Dedifferentiated amniotic fluid mesenchymal stem cell (primary cell): ENCODE measurements around the gene CCDC107.

ENCODE experiments used
- DNase-seq: peaks from one replicate; pipeline ENCODE4 v3.0.0-alpha.2; 2016; ENCODE audit errors: extremely low spot score

CCDC107 gene

DNA sequence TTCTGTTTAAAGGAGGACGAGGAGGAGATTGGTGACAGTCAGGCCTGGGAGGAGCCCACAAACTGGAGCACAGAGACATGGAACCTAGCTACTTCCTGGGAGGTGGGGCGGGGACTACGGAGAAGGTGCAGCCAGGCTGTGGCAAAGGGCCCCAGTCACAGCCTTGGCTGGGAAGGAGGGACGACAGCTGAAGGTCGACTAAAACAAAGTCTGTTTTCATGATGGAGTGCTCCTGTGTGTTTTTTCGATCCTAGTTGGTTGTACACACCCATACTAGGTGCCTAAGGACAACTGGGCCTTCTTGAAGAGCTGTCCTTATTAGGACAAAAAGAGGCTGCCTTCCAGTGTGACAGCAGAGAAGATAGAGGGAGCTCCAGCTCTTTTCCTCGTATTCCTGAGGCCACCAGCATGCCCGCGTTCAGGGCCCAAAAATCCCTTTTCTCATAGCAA is 2.9 kb downstream of the CCDC107 start:
- peak; percentile 33 for DNase-seq

DNA sequence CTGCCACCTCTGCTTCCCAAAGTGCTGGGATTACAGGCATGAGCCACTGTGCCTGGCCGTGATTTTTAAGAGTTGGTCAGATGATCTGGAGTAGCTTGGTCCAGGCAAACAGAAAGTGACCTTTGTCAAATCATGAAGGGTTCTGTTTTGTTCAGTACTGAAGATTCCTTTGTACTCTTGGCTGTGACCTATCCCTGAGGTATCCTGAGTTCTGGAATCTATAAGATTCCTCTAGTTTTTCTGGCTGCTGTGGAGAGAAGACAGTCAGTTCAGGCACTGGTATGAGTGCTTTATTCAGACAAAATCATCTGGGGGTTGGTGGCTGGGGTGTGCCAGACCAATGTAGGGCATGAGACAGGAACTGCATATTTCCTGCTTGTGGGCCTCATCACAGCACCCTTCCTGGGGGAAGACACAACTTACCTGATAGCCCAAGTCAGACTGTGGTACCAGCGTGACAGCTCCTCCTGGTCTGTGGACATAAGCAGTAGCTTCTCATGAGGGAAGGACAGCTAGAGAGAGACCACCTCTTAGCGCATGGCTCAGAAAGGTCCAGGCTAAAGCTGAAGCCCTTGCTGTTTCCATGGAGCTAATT is 3.8 kb downstream of the CCDC107 start:
- no peak for DNase-seq

DNA sequence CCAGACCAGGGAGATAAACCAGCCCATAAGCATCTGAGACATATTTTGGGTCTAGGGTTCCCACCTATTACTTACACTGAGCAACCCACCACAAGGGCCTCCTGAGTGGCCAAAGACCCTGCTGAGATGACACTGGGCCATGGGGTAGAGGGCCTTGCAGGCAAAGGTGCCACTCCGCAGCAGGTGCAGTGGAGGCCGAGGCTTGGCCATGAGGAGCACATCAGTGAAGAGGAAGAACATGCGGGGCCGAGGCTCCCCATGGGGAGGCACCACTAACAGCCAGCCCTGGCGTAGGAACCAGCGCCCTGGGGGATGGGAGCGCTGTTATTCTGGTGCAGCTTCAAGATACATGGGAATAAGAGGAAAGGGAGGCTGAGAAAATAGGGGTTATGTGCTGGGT is 4.3 kb downstream of the CCDC107 start:
- no peak for DNase-seq

DNA sequence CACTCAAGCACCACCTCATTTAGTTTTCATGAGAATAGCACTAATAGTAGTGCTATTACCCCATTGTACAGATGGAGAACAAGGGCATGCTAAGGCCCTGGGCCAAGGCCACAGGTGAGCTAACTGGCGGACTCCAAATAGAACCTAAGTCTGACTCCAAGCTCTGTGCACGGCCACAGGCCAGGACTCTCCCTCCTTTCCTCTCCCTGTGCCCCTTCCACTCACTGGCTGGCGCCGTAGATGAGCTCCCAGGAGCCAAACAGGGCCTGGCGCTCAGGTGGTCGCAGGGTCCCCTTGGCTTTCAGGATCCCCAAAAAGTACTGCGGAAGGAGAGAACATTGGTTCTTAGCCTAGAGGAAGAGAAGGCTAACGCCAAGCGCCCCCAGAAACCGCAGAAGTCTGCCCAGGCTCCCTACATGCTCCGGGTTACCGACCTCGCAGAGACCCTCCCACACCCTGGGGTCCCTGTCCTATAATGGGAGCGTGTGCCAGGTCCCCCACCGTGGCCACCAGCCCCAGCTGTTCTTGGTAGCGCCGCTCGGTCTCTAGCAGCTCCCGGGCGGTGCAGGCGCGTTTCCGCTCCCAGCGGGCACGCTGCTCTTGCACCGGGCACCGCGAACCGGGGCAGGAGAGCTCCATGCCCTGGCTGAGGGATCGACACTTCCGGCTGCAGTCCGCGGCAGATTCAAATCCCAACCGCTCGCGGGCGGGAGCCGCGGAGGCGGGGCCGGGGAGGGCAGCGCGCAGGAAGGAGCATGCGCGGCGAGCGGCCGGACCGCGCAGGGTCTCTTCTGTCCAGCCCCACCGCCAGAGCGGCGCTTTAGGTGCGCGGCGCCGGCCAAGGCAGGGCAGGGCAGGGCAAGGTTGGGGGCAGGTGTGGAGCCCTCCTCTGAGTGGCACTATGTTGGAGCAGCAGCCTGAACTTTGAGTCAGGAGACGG is 6.7 kb downstream of the CCDC107 start, which contains the start of gene ARHGEF39:
ARHGEF39 (minus strand) TSS at position 665 of the 940 bp plus-strand sequence; CDS start at position 639, 26 bp downstream.
- peak; percentile 62 for DNase-seq

DNA sequence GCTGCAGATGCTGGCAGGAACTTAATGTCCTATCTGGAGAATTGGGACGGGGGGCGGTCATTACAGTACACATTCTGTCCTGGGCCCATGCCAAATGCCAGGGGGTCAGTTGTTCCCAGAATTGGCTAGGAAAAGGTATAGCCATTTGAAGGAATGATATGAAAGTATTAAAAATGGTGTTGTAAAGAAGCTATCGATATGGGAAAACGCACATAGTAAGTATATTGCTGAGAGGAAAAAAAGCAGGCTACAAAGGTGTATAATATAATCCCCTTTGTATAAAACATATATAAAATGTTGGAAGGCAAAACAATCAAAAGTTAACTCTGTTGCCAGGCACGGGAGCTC is 7.4 kb downstream of the CCDC107 start:
- DNase-seq = no peak

DNA sequence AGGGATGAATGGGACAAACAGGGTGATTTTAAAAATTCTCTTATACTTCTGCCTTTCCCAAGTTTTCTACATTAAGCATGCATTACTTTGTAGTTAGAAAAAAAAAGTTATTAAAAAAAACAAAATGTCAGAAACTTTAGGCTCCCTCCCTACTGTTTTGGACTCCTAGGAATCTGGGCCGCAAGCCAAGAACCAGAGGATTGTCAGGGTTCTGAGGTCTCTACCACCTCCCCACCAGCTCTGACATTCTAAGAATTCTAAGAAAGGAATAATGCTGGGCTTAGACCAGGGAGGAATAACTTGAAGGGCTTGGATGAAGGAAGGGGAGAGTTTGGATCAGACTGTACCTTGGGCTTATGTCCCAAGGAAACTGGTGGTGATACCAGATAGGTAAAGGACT is 8.0 kb downstream of the CCDC107 start:
- DNase-seq = no peak

DNA sequence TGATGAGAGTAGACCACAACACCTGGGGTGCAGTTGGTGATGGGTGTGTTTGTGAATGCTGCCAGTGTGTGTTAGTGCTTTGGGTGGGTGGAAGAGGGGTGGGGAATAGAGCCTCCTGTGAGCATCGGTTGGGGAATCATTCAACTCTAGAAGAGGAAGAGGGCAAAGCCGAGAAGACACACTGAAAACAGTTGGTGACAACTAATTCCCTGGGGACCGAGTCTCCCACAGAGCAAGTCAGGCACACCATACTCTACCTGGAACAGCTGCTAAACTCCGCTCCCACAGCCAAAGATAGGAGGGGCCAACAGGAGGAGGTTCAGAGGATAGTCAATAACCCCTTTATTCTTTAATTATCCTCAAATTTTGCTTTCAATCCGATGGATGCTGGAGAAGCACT is 8.5 kb downstream of the CCDC107 start:
- no peak for DNase-seq

DNA sequence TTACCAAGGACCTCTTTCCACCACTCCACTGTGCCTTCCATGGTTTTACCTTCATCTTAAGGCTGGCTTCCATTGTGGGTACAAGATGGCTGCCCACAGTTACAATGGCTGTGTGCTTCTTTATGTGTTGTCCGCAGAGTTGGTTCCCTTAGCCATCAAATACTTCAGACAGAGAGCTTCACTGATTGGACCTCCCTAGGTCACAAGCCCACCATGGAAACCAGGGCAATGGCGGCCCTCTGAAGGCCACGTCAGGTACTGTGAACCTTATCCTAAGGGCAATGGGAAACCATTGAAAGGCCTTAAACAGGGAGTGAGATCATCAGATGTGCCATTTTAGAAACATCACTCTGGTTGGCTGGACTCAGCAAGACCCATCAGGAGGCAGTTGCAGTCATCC is 9.8 kb downstream of the CCDC107 start:
- no peak for DNase-seq

DNA sequence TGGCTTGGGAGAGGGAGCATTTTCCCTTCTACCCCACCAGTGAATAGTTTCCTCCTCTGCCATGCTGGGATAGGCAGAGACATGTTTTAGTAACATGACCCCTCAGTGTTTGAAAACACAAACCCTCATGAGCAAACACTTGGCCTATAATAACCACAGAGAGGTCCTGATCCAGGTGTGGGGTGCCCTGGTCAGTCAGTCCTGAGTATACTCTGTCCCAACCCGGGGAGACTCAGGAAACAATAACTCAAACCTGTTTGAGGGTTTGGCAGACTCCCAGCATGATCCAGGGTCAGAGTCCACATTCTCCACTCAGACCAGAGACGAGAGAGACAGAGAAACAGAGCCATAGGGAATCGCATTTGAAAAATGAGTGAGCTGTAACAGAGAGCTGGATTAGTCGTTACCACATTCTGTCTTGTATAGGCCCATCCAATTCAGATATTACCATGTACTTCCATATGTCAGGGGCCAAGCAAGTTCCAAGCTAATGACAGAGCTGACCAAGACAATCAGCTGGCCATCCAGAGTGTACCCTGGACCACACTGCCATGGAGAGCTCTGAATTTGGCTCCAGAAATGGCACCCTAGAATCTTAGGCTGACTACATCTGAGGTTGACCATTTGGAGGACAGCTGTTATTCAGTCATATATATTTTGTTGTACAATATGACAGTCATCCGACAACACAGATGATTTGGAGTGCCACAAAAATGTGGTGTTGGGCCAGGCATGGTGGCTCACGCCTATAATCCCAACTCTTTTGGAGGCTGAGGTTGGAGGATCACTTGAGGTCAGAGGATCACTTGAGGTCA is 11.4 kb downstream of the CCDC107 start:
- no peak for DNase-seq

DNA sequence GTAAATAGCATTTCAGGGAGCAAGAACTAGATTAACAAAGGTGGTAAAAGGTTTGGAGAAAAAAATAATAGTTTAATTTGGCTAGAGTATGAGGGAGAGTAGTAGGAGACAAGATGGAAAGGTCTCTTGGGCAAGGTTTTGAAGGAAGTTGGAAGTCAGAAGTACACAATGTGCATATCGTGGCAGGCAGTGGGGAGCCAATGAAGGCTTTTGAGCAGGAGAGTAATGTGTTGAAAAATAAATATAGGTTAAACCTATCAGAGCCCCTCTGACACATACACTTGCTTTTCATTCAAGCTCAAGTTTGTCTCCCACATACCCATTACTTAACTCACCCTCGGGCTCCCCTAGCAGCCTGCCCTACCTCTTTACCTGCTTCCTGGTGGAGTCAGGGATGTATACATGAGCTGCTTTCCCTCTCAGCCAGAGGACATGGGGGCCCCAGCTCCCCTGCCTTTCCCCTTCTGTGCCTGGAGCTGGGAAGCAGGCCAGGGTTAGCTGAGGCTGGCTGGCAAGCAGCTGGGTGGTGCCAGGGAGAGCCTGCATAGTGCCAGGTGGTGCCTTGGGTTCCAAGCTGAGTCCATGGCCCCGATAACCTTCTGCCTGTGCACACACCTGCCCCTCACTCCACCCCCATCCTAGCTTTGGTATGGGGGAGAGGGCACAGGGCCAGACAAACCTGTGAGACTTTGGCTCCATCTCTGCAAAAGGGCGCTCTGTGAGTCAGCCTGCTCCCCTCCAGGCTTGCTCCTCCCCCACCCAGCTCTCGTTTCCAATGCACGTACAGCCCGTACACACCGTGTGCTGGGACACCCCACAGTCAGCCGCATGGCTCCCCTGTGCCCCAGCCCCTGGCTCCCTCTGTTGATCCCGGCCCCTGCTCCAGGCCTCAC is 15.3 kb downstream of the CCDC107 start, which contains the start of gene CA9:
CA9 (plus strand) TSS at position 797 of the 893 bp plus-strand sequence; CDS start at position 829, 32 bp downstream.
- no peak for DNase-seq

DNA sequence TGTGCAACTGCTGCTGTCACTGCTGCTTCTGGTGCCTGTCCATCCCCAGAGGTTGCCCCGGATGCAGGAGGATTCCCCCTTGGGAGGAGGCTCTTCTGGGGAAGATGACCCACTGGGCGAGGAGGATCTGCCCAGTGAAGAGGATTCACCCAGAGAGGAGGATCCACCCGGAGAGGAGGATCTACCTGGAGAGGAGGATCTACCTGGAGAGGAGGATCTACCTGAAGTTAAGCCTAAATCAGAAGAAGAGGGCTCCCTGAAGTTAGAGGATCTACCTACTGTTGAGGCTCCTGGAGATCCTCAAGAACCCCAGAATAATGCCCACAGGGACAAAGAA is 15.9 kb downstream of the CCDC107 start:
- no peak for DNase-seq

DNA sequence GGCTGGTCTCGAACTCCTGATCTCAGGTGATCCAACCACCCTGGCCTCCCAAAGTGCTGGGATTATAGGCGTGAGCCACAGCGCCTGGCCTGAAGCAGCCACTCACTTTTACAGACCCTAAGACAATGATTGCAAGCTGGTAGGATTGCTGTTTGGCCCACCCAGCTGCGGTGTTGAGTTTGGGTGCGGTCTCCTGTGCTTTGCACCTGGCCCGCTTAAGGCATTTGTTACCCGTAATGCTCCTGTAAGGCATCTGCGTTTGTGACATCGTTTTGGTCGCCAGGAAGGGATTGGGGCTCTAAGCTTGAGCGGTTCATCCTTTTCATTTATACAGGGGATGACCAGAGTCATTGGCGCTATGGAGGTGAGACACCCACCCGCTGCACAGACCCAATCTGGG is 17.1 kb downstream of the CCDC107 start:
- DNase-seq = no peak

DNA sequence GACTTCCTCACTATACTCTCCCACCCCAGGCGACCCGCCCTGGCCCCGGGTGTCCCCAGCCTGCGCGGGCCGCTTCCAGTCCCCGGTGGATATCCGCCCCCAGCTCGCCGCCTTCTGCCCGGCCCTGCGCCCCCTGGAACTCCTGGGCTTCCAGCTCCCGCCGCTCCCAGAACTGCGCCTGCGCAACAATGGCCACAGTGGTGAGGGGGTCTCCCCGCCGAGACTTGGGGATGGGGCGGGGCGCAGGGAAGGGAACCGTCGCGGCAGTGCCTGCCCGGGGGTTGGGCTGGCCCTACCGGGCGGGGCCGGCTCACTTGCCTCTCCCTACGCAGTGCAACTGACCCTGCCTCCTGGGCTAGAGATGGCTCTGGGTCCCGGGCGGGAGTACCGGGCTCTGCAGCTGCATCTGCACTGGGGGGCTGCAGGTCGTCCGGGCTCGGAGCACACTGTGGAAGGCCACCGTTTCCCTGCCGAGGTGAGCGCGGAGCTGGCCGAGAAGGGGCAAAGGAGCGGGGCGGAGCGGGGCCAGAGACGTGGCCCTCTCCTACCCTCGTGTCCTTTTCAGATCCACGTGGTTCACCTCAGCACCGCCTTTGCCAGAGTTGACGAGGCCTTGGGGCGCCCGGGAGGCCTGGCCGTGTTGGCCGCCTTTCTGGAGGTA is 17.8 kb downstream of the CCDC107 start:
- DNase-seq = no peak

DNA sequence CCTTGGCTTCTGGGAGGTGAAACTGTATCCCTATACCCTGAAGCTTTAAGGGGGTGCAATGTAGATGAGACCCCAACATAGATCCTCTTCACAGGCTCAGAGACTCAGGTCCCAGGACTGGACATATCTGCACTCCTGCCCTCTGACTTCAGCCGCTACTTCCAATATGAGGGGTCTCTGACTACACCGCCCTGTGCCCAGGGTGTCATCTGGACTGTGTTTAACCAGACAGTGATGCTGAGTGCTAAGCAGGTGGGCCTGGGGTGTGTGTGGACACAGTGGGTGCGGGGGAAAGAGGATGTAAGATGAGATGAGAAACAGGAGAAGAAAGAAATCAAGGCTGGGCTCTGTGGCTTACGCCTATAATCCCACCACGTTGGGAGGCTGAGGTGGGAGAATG is 21.0 kb downstream of the CCDC107 start:
- no peak for DNase-seq

DNA sequence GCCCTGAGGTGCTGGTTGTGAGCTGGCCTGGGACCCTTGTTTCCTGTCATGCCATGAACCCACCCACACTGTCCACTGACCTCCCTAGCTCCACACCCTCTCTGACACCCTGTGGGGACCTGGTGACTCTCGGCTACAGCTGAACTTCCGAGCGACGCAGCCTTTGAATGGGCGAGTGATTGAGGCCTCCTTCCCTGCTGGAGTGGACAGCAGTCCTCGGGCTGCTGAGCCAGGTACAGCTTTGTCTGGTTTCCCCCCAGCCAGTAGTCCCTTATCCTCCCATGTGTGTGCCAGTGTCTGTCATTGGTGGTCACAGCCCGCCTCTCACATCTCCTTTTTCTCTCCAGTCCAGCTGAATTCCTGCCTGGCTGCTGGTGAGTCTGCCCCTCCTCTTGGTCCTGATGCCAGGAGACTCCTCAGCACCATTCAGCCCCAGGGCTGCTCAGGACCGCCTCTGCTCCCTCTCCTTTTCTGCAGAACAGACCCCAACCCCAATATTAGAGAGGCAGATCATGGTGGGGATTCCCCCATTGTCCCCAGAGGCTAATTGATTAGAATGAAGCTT is 21.8 kb downstream of the CCDC107 start:
- no peak for DNase-seq

DNA sequence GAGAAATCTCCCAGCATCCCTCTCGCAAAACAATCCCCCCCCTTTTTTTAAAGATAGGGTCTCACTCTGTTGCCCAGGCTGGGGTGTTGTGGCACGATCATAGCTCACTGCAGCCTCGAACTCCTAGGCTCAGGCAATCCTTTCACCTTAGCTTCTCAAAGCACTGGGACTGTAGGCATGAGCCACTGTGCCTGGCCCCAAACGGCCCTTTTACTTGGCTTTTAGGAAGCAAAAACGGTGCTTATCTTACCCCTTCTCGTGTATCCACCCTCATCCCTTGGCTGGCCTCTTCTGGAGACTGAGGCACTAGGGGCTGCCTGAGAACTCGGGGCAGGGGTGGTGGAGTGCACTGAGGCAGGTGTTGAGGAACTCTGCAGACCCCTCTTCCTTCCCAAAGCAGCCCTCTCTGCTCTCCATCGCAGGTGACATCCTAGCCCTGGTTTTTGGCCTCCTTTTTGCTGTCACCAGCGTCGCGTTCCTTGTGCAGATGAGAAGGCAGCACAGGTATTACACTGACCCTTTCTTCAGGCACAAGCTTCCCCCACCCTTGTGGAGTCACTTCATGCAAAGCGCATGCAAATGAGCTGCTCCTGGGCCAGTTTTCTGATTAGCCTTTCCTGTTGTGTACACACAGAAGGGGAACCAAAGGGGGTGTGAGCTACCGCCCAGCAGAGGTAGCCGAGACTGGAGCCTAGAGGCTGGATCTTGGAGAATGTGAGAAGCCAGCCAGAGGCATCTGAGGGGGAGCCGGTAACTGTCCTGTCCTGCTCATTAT is 22.4 kb downstream of the CCDC107 start:
- no peak for DNase-seq

DNA sequence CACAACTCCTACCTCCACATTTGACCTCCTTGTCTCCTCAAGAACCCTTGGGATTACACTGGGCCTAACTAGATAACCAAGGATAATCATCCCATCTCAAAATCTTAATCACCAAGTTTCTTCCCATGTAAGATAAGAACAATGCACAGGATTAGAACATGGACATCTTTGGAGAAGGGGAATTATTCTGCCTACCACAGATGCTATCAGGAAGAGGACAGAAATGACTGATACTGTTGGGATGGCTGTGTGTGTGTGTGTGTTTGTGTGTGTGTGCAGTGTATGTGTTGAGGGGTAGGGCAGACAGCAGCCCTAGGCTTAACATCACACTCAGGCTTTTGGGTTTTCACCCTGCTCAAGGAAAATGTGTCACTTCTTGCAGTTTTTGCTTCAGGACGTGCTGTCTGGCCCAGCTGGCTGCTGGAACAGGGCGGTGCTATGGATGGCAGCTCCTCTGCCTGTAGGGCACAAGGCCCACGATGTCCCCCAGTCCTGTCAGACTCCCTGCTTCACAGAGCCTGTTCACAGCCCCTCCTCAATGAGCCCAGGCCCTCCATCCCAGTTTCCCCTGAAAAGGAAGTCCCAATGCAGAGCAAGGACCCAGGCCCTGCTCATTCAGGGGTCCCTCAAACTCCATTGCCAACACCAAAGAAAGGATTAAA is 23.4 kb downstream of the CCDC107 start:
- DNase-seq = no peak

DNA sequence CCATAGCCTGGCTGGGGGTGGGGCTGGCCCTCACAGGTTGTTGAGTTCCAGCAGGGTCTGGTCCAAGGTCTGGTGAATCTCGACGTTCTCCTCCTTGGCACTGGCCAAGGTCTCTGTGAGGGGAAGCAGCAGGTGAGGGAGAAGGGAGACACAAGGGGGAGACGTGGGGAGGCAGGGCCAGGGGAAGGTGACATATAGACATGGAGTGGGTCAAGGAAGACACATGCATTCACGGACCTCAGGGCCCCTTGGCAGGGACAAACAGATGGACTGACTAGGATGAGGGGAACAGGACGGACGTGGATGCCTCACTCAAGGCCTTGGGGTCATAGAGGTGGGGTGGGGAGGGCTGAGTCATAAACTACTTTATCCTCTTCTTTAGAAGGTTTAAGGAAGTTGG is 24.0 kb downstream of the CCDC107 start:
- DNase-seq = no peak
